Measurements from ENCODE around the gene DYRK1B. TPM values are rescaled to one million over a fixed set of nuclear protein-coding genes. Genes with fewer than 3 reads are reported as not detected.

The DYRK1B gene
- total RNA-seq, 6 experiments from 2014 or later = 2.5 to 6.3 (median 4.4) TPM

GRCh38 chr19:39823686-39824085 lies 10.3 kb downstream of the DYRK1B start:
- peaks cover 0 to 7% (median 3%) of the 10 kb centered on the region in 4 donors for H3K4me1 ChIP-seq
- 35% methylated on average over 7 of the region's 7 CpGs for WGBS (ENCODE audit: insufficient coverage, low coverage, low lambda C conversion rate, missing lambda C conversion rate)
- no peaks in the 10 kb centered on the region for H3K9me3 ChIP-seq
- no peak overlapping the region for H3K27ac ChIP-seq
- intact Hi-C loops (cut with DNase I) = no loop called here
- peaks cover 0 to 7% (median 0%) of the 10 kb centered on the region in 4 donors for H3K36me3 ChIP-seq
- TF ChIP-seq POLR2A (IDR thresholded peaks at IDR 0.05) = no peak
- TF ChIP-seq CTCF (IDR thresholded peaks at IDR 0.05) = no peak
- H3K4me3 ChIP-seq = peak overlapping the region; percentile 53 to 92 (median 76)
- DNase-seq = no peak
- H3K27me3 ChIP-seq = no peaks in the 10 kb centered on the region
- ATAC-seq = no peak

GRCh38 chr19:39820696-39821095 lies 13.3 kb downstream of the DYRK1B start:
- TF ChIP-seq POLR2A (IDR thresholded peaks at IDR 0.05) (no peak), CTCF (IDR thresholded peaks at IDR 0.05) (no peak)
- Histone ChIP-seq H3K27ac (no peak overlapping the region), H3K27me3 (no peaks in the 10 kb centered on the region), H3K9me3 (no peaks in the 10 kb centered on the region), H3K36me3 (peaks cover 0 to 3% (median 0%) of the 10 kb centered on the region in 4 donors), H3K4me3 (no peak overlapping the region), H3K4me1 (peaks cover 0 to 7% (median 3%) of the 10 kb centered on the region in 4 donors)
- ATAC-seq = no peak
- 86% methylated on average over 6 of the region's 6 CpGs for WGBS (ENCODE audit: insufficient coverage, low coverage, low lambda C conversion rate, missing lambda C conversion rate)
- intact Hi-C loops (cut with DNase I) = no loop called here
- no peak for DNase-seq

GRCh38 chr19:39819786-39820185 lies 14.2 kb downstream of the DYRK1B start:
- TF ChIP-seq POLR2A (IDR thresholded peaks at IDR 0.05) (no peak), CTCF (IDR thresholded peaks at IDR 0.05) (no peak)
- DNase-seq (no peak), ATAC-seq (no peak)
- H3K27ac ChIP-seq = no peak overlapping the region
- 85% methylated on average over 3 of the region's 3 CpGs for WGBS (ENCODE audit: insufficient coverage, low coverage, low lambda C conversion rate, missing lambda C conversion rate)
- no peak overlapping the region for H3K4me3 ChIP-seq
- peaks cover 0 to 1% (median under 1%) of the 10 kb centered on the region in 4 donors for H3K4me1 ChIP-seq
- no peaks in the 10 kb centered on the region for H3K27me3 ChIP-seq
- H3K9me3 ChIP-seq = no peaks in the 10 kb centered on the region
- peaks cover 0 to 3% (median 0%) of the 10 kb centered on the region in 4 donors for H3K36me3 ChIP-seq
- intact Hi-C loops (cut with DNase I) = no loop called here

GRCh38 chr19:39818626-39819097 lies 15.3 kb downstream of the DYRK1B start:
- Histone ChIP-seq H3K27me3 (no peaks in the 10 kb centered on the region), H3K36me3 (peaks cover 0 to 3% (median 0%) of the 10 kb centered on the region in 4 donors), H3K9me3 (no peaks in the 10 kb centered on the region), H3K4me1 (no peaks in the 10 kb centered on the region), H3K4me3 (no peak overlapping the region), H3K27ac (no peak overlapping the region)
- intact Hi-C loops (cut with DNase I) = no loop called here
- ATAC-seq = no peak
- no peak for DNase-seq
- 100% methylated on average over 1 of the region's 4 CpGs for WGBS (ENCODE audit: insufficient coverage, low coverage, low lambda C conversion rate, missing lambda C conversion rate)
- no peak for TF ChIP-seq CTCF (IDR thresholded peaks at IDR 0.05)
- no peak for TF ChIP-seq POLR2A (IDR thresholded peaks at IDR 0.05)
